AG04450 (cell line): ENCODE data around the gene ROBO3. TPM values are rescaled to one million over a fixed set of nuclear protein-coding genes. Genes with fewer than 3 reads are reported as not detected.

Experiments used
- CTCF ChIA-PET: fragments of 300-600, 350-600 bp; formaldehyde crosslinking; extraction: SDS; loops from one replicate; lab custom pipeline; 2022; ENCODE audit warnings: antibody characterized with exemption, inconsistent platforms; lab: Charles Lee
- POLR2A ChIA-PET: fragments of 350-600 bp; formaldehyde crosslinking; extraction: SDS; loops from one replicate; lab custom pipeline; 2021; ENCODE audit warnings: antibody characterized with exemption, inconsistent platforms; lab: Yijun Ruan, JAX
- DNase-seq: peaks from one replicate; pipeline ENCODE4 v3.0.0-alpha.2; 2011; ENCODE audit warnings: low read depth, low spot score
- H3K27ac ChIP-seq: one replicate; pipeline ENCODE4 v1.5.1; 2012; ENCODE audit warnings: low read depth, low read length, control low read depth
- H3K27me3 ChIP-seq: one replicate; pipeline ENCODE4 v1.6.0; 2012; ENCODE audit warnings: low read length; ENCODE audit not compliant: control insufficient read depth, insufficient read depth
- H3K4me3 ChIP-seq: 2 replicates; pipeline ENCODE4 v1.5.1; 2011; ENCODE audit warnings: mild to moderate bottlenecking, low read depth, low read length, control low read depth
- H3K9me3 ChIP-seq: 2 replicates; pipeline ENCODE4 v1.5.1; 2012; ENCODE audit warnings: low read length; ENCODE audit not compliant: control insufficient read depth, insufficient read depth
- CTCF ChIP-seq: IDR thresholded peaks from 2 replicates; pipeline ENCODE4 v1.5.1; 2011; ENCODE audit warnings: low read depth, low read length, control low read depth, inconsistent platforms
- polyA plus RNA-seq: library from polyadenylated mRNA; depleted of rRNA; stranded (reverse); fragments of >200 nt; gene quantifications from 2 replicates; pipeline ENCODE4 v1.2.3, GENCODE V29; 2011

The ROBO3 gene
- polyA plus RNA-seq, 1 experiment = 28.9 TPM

DNA sequence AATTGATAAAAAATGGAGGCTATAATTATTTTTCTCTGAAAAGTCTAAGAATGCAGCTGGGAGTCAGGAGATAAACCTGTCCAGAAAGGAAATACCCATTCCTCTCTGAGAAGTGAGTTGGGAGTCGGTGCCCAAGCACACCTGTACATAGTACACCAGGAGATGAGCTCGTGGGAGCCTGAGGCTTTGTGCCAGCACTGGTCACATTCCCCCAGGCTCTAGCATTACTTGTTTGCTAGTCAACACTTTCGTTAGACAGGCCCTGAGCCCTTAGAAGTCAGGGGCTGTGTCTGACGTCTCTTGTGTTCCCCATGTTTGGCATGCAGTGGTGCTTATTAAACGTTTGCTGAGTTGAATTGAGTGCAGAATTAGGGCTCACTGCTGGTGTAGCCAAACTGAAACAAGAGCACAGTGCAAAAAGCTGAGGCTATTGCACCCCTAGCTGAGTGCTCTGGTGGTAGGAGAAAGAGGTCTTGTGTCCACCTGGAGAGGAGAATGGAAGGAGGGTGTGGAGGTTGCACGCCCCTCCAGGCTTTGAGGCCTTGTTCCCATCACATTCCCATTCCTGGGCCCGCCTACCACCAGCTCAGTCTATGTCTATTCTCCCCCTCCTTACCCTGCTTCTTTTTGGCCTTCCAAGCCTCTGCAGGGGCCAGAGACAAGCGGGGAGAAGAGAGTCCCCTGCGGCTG, 25.6 kb downstream of the ROBO3 start:
- H3K4me3 ChIP-seq = no peak overlapping the region
- TF ChIP-seq CTCF = no peak
- ChIA-PET POLR2A (interaction anchor here (0.8 to 0.9 kb wide), 2 partner anchors 15 to 45 kb away, joined by 3 read pairs; partner anchors contain the start of gene HEPACAM), CTCF (interaction anchor here (0.6 to 3.0 kb wide), 4 partner anchors 15 to 1836 kb away, joined by 3 to 16 read pairs (median 4); no protein-coding TSS in a partner anchor)
- no peak overlapping the region for H3K27ac ChIP-seq
- no peaks in the 10 kb centered on the region for H3K27me3 ChIP-seq
- no peak for DNase-seq
- peaks cover 3% of the 10 kb centered on the region; the same call in 1 of the 2 replicates for H3K9me3 ChIP-seq

DNA sequence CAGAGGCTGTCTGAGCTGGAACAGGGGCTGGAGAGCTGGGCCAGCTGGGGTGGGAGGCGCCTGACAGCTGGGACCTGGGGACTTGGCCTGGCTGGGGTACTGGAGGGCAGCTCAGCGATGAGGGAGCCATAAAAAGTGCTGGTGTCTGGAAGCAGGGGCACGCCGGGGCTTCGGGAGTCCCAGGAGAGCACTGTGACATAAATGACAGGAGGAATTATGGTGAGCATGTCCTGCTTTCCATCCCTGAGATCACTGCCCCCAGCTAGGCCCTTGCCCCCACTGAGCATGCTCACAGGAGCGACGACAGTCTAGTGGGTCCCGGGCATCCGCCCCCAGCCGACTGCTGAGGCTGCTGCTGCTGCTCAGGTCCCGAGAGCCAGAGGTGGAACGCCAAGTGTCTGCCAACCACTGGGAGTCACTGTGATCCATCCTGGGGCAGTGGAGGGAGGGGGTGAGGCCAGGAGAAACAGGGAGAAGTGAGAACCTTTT, 26.2 kb downstream of the ROBO3 start:
- no peak for DNase-seq
- Histone ChIP-seq H3K27me3 (no peaks in the 10 kb centered on the region), H3K4me3 (no peak overlapping the region), H3K27ac (no peak overlapping the region), H3K9me3 (peaks cover 2% of the 10 kb centered on the region; the same call in 1 of the 2 replicates)
- ChIA-PET CTCF (interaction anchor here (3.0 kb wide), 1 partner anchor 15 kb away, joined by 16 read pairs; no protein-coding TSS in a partner anchor), POLR2A (no interaction called here)
- TF ChIP-seq CTCF = no peak

- Histone ChIP-seq H3K4me3 (no peak overlapping the region), H3K27ac (no peak overlapping the region), H3K27me3 (no peaks in the 10 kb centered on the region), H3K9me3 (no peaks in the 10 kb centered on the region; the same call in 1 of the 2 replicates)
- DNase-seq = no peak
- POLR2A ChIA-PET = no interaction called here
- TF ChIP-seq CTCF = no peak
- CTCF ChIA-PET = interaction anchor here (3.0 kb wide), 1 partner anchor 16 kb away, joined by 16 read pairs; no protein-coding TSS in a partner anchor
Measured at GRCh38 chr11:124892146-124892545, 26.9 kb downstream of the ROBO3 start.

GRCh38 chr11:124892750-124893454, 27.7 kb downstream of the ROBO3 start:
- H3K27me3 ChIP-seq = no peaks in the 10 kb centered on the region
- no peak for TF ChIP-seq CTCF
- ChIA-PET CTCF (interaction anchor here (0.5 to 3.0 kb wide), 2 partner anchors 17 to 477 kb away, joined by 4 to 16 read pairs; no protein-coding TSS in a partner anchor), POLR2A (no interaction called here)
- no peak overlapping the region for H3K27ac ChIP-seq
- no peak overlapping the region for H3K4me3 ChIP-seq
- no peaks in the 10 kb centered on the region; the same call in 1 of the 2 replicates for H3K9me3 ChIP-seq
- DNase-seq = no peak
